ENCODE measurements around the gene TTC27.

TTC27 gene

GRCh38 chr2:32770360-32770759, 142.5 kb downstream of the TTC27 start:
- no peaks in the 10 kb centered on the region for H3K27me3 ChIP-seq (ENCODE audit: insufficient read depth, insufficient read length)
- TF ChIP-seq YY1 (IDR thresholded peaks at IDR 0.05; ENCODE audit: insufficient read depth, insufficient read length) = no peak
- TF ChIP-seq SUZ12 (IDR thresholded peaks at IDR 0.05; ENCODE audit: extremely low read depth, insufficient read depth, insufficient read length) = no peak
- TF ChIP-seq ZNF274 (IDR thresholded peaks at IDR 0.05; ENCODE audit: low read depth, low read length) = no peak

GRCh38 chr2:32772638-32773447, 145.0 kb downstream of the TTC27 start:
- H3K9ac ChIP-seq (ENCODE audit: insufficient read length, low read depth) = no peak overlapping the region
- no peaks in the 10 kb centered on the region for H3K27me3 ChIP-seq (ENCODE audit: insufficient read depth, insufficient read length)
- no peaks in the 10 kb centered on the region for H3K9me3 ChIP-seq (ENCODE audit: insufficient read depth, low read length)
- H3K4me1 ChIP-seq (ENCODE audit: insufficient read depth, insufficient read length) = no peaks in the 10 kb centered on the region
- peak; percentile 20 for DNase-seq (ENCODE audit: low read depth, low spot score)
- peaks cover 3% of the 10 kb centered on the region for H3K36me3 ChIP-seq (ENCODE audit: insufficient read depth, insufficient read length, low read length)
- TF ChIP-seq SUZ12 (IDR thresholded peaks at IDR 0.05; ENCODE audit: extremely low read depth, insufficient read depth, insufficient read length) (no peak), ZNF274 (IDR thresholded peaks at IDR 0.05; ENCODE audit: low read depth, low read length) (no peak), YY1 (IDR thresholded peaks at IDR 0.05; ENCODE audit: insufficient read depth, insufficient read length) (no peak)
- H3K4me3 ChIP-seq (ENCODE audit: insufficient read length, low read depth) = no peak overlapping the region

More at GRCh38 chr2:32770360-32770759, 142.5 kb downstream of the TTC27 start:
- H3K9ac ChIP-seq (ENCODE audit: insufficient read length, low read depth) = no peak overlapping the region
- no peak overlapping the region for H3K4me3 ChIP-seq (ENCODE audit: insufficient read length, low read depth)
- DNase-seq (ENCODE audit: low read depth, low spot score) = no peak
- peaks cover 3% of the 10 kb centered on the region for H3K36me3 ChIP-seq (ENCODE audit: insufficient read depth, insufficient read length, low read length)
- no peaks in the 10 kb centered on the region for H3K9me3 ChIP-seq (ENCODE audit: insufficient read depth, low read length)
- no peaks in the 10 kb centered on the region for H3K4me1 ChIP-seq (ENCODE audit: insufficient read depth, insufficient read length)

- DNase-seq (ENCODE audit: low read depth, low spot score) = no peak
Measured at GRCh38 chr2:32773448-32773808, 145.6 kb downstream of the TTC27 start.

GRCh38 chr2:32775954-32776353, 148.1 kb downstream of the TTC27 start:
- H3K9me3 ChIP-seq (ENCODE audit: insufficient read depth, low read length) = no peaks in the 10 kb centered on the region
- H3K36me3 ChIP-seq (ENCODE audit: insufficient read depth, insufficient read length, low read length) = peaks cover 5% of the 10 kb centered on the region
- H3K4me1 ChIP-seq (ENCODE audit: insufficient read depth, insufficient read length) = no peaks in the 10 kb centered on the region
- no peak for DNase-seq (ENCODE audit: low read depth, low spot score)
- H3K27me3 ChIP-seq (ENCODE audit: insufficient read depth, insufficient read length) = no peaks in the 10 kb centered on the region
- H3K9ac ChIP-seq (ENCODE audit: insufficient read length, low read depth) = no peak overlapping the region
- H3K4me3 ChIP-seq (ENCODE audit: insufficient read length, low read depth) = no peak overlapping the region
- TF ChIP-seq SUZ12 (IDR thresholded peaks at IDR 0.05; ENCODE audit: extremely low read depth, insufficient read depth, insufficient read length) (no peak), ZNF274 (IDR thresholded peaks at IDR 0.05; ENCODE audit: low read depth, low read length) (no peak), YY1 (IDR thresholded peaks at IDR 0.05; ENCODE audit: insufficient read depth, insufficient read length) (no peak)

More at GRCh38 chr2:32773448-32773808, 145.6 kb downstream of the TTC27 start:
- Histone ChIP-seq H3K4me3 (ENCODE audit: insufficient read length, low read depth) (no peak overlapping the region), H3K9ac (ENCODE audit: insufficient read length, low read depth) (no peak overlapping the region), H3K9me3 (ENCODE audit: insufficient read depth, low read length) (no peaks in the 10 kb centered on the region), H3K27me3 (ENCODE audit: insufficient read depth, insufficient read length) (no peaks in the 10 kb centered on the region), H3K36me3 (ENCODE audit: insufficient read depth, insufficient read length, low read length) (peaks cover 6% of the 10 kb centered on the region), H3K4me1 (ENCODE audit: insufficient read depth, insufficient read length) (no peaks in the 10 kb centered on the region)
- no peak for TF ChIP-seq ZNF274 (IDR thresholded peaks at IDR 0.05; ENCODE audit: low read depth, low read length)
- TF ChIP-seq SUZ12 (IDR thresholded peaks at IDR 0.05; ENCODE audit: extremely low read depth, insufficient read depth, insufficient read length) = no peak
- TF ChIP-seq YY1 (IDR thresholded peaks at IDR 0.05; ENCODE audit: insufficient read depth, insufficient read length) = no peak

GRCh38 chr2:32777714-32778113, 149.9 kb downstream of the TTC27 start:
- no peak for DNase-seq (ENCODE audit: low read depth, low spot score)
- H3K27me3 ChIP-seq (ENCODE audit: insufficient read depth, insufficient read length) = no peaks in the 10 kb centered on the region
- H3K4me3 ChIP-seq (ENCODE audit: insufficient read length, low read depth) = no peak overlapping the region
- H3K9me3 ChIP-seq (ENCODE audit: insufficient read depth, low read length) = no peaks in the 10 kb centered on the region
- H3K4me1 ChIP-seq (ENCODE audit: insufficient read depth, insufficient read length) = no peaks in the 10 kb centered on the region
- peaks cover 5% of the 10 kb centered on the region for H3K36me3 ChIP-seq (ENCODE audit: insufficient read depth, insufficient read length, low read length)
- no peak overlapping the region for H3K9ac ChIP-seq (ENCODE audit: insufficient read length, low read depth)
- TF ChIP-seq SUZ12 (IDR thresholded peaks at IDR 0.05; ENCODE audit: extremely low read depth, insufficient read depth, insufficient read length) (no peak), YY1 (IDR thresholded peaks at IDR 0.05; ENCODE audit: insufficient read depth, insufficient read length) (no peak), ZNF274 (IDR thresholded peaks at IDR 0.05; ENCODE audit: low read depth, low read length) (no peak)

GRCh38 chr2:32780961-32781360, 153.1 kb downstream of the TTC27 start:
- Histone ChIP-seq H3K4me1 (ENCODE audit: insufficient read depth, insufficient read length) (no peaks in the 10 kb centered on the region), H3K9ac (ENCODE audit: insufficient read length, low read depth) (no peak overlapping the region), H3K36me3 (ENCODE audit: insufficient read depth, insufficient read length, low read length) (peaks cover 5% of the 10 kb centered on the region), H3K27me3 (ENCODE audit: insufficient read depth, insufficient read length) (no peaks in the 10 kb centered on the region), H3K9me3 (ENCODE audit: insufficient read depth, low read length) (no peaks in the 10 kb centered on the region), H3K4me3 (ENCODE audit: insufficient read length, low read depth) (no peak overlapping the region)
- TF ChIP-seq YY1 (IDR thresholded peaks at IDR 0.05; ENCODE audit: insufficient read depth, insufficient read length) (no peak), SUZ12 (IDR thresholded peaks at IDR 0.05; ENCODE audit: extremely low read depth, insufficient read depth, insufficient read length) (no peak), ZNF274 (IDR thresholded peaks at IDR 0.05; ENCODE audit: low read depth, low read length) (no peak)
- DNase-seq (ENCODE audit: low read depth, low spot score) = no peak

- Histone ChIP-seq H3K4me3 (ENCODE audit: insufficient read length, low read depth) (no peak overlapping the region), H3K9me3 (ENCODE audit: insufficient read depth, low read length) (no peaks in the 10 kb centered on the region), H3K36me3 (ENCODE audit: insufficient read depth, insufficient read length, low read length) (peaks cover 4% of the 10 kb centered on the region), H3K4me1 (ENCODE audit: insufficient read depth, insufficient read length) (no peaks in the 10 kb centered on the region), H3K9ac (ENCODE audit: insufficient read length, low read depth) (no peak overlapping the region), H3K27me3 (ENCODE audit: insufficient read depth, insufficient read length) (no peaks in the 10 kb centered on the region)
- TF ChIP-seq YY1 (IDR thresholded peaks at IDR 0.05; ENCODE audit: insufficient read depth, insufficient read length) = no peak
- TF ChIP-seq SUZ12 (IDR thresholded peaks at IDR 0.05; ENCODE audit: extremely low read depth, insufficient read depth, insufficient read length) = no peak
- TF ChIP-seq ZNF274 (IDR thresholded peaks at IDR 0.05; ENCODE audit: low read depth, low read length) = no peak
- no peak for DNase-seq (ENCODE audit: low read depth, low spot score)
Measured at GRCh38 chr2:32783469-32783868, 155.6 kb downstream of the TTC27 start.

Measured in NT2/D1 (cell line).